ENCODE measurements around the gene YBX1.
A peak's percentile ranks its signal among the peaks of the same experiment; 100 is the strongest.

Gene YBX1

DNA sequence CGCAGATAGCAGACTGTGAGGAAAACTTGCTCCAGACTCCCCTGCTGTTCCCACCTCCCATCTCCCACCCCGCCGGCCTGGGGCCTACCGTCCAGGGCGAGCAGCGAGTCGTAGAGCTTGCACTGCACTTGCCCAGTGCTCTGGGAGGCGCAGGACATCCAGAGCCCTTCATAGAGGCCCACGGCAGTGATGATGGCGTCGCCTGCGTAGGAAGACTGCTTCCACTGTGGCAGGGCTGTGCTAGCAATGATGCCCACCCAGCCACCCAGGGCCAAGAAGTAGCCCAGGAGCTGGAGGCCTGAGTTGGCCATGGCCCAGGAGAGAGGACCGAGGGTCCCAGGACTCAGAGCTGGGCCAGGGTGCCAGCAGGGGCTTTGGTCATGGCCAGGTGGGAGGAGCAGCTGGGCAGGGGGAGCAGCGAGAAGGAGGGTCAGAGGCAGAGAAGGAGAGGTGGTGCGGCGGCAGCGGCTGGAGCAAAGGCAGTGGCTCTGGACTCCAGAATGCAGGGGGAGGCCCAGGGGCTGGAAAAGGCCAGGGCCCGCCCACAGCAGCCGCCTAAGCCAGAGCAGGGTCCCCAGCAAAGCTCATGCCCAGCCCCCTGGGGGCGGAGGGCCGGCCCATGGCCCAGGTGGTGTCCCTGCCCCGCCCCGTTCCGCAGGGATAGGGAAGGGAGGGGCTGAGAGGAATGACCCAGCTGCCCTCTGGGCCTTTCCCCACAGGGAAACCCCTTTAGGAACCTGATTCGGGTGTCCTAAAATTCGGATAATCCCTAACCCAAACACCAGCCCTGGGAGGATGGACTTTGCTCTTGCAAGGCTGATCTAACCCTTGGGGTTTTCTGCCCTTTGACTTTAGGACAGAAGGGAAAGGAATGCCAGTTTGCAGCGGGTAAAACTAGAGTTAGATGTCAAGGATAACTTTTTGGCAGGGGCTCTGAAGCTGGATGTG, 57.8 kb downstream of the YBX1 start, which contains the start of gene CLDN19:
Gene CLDN19 (minus strand): TSS at position 484 of the 948 bp plus-strand sequence. CDS start 173 bp downstream, at position 311.
- Histone ChIP-seq H3K27ac (ENCODE audit: insufficient read depth, low read depth, low read length, poor library complexity, severe bottlenecking) (peak within 1 kb of the TSS; percentile 83), H3K36me3 (ENCODE audit: control insufficient read depth, insufficient read depth, low read length) (no peaks in the 10 kb centered on the region), H3K4me1 (ENCODE audit: control insufficient read depth, insufficient read depth, low read length) (peaks cover 33% of the 10 kb centered on the region), H3K4me3 (ENCODE audit: insufficient read depth, low read depth, low read length) (peak within 1 kb of the TSS; percentile 25), H3K9me3 (ENCODE audit: control insufficient read depth, low read length) (no peaks in the 10 kb centered on the region), H3K27me3 (ENCODE audit: control insufficient read depth, insufficient read depth, low read length, poor library complexity, severe bottlenecking) (no peaks in the 10 kb centered on the region)
- 35 to 36% methylated on average over 27 of the region's 27 CpGs for WGBS, 2 experiments

DNA sequence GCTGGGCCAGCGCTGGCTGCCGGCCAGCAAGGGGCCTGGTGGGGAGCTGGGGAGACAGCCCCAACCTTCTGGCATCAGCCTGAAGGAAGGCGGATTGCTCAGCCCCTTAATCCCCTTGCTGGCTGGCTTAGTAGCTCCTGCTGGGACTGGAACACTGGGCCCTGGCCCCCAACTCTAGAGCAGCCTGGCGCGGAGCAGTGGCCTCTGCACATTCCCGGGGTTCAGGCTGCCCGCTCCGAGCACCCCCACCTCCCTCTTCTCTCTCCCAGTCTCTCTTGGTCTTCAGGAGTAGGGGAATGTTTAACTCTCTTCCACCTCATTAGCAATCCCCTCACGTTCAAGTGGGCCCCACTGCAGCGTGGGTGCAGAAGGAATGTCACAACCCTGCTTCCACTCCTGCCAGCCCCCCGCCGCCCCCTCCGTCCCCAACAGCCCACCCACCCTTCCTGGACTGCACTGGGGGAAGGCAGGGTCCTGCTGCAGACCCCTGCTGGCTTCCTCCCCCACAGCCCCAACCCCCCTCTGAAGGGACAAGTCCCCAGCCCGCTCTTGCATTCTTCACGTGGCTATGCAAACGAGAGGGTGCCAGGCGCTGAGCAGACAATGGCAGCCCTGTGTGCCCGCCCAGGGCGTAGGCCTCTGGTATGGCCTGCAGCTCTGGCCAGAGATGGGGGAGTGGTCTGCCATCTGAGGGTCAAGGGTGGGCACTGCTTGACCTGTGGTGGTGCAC, 58.8 kb downstream of the YBX1 start:
- peaks cover 5% of the 10 kb centered on the region for H3K36me3 ChIP-seq (ENCODE audit: control insufficient read depth, insufficient read depth, low read length)
- H3K27ac ChIP-seq (ENCODE audit: insufficient read depth, low read depth, low read length, poor library complexity, severe bottlenecking), result peak overlapping the region; percentile 83
- 49 to 55% methylated on average over 16 to 19 of the region's 19 CpGs for WGBS, 2 experiments
- H3K27me3 ChIP-seq (ENCODE audit: control insufficient read depth, insufficient read depth, low read length, poor library complexity, severe bottlenecking), result no peaks in the 10 kb centered on the region
- peaks cover 33% of the 10 kb centered on the region for H3K4me1 ChIP-seq (ENCODE audit: control insufficient read depth, insufficient read depth, low read length)
- no peak overlapping the region for H3K4me3 ChIP-seq (ENCODE audit: insufficient read depth, low read depth, low read length)
- H3K9me3 ChIP-seq (ENCODE audit: control insufficient read depth, low read length), result no peaks in the 10 kb centered on the region

DNA sequence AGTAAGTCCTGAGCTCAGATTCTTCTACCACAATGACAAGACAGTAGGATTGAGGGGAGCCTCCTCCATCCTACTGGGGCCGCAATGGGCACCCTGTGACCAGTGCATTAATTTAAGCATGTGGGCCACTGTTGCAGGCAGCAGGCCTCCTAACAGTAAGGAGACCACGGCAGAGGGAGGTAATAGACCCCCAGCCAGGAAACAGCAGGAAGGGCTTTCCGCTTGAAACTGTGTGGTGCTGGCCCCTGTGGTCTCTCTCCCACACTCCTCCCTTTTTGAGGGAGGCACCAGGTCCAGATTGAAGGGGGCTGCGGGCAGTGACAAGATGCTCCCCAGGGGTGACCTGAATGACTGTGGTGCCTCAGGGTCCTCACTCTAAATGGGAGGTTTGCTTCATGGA, 59.5 kb downstream of the YBX1 start:
- WGBS, 2 experiments, result 87 to 89% methylated on average over 4 of the region's 4 CpGs
- H3K27ac ChIP-seq (ENCODE audit: insufficient read depth, low read depth, low read length, poor library complexity, severe bottlenecking), result no peak overlapping the region
- H3K9me3 ChIP-seq (ENCODE audit: control insufficient read depth, low read length), result no peaks in the 10 kb centered on the region
- no peaks in the 10 kb centered on the region for H3K27me3 ChIP-seq (ENCODE audit: control insufficient read depth, insufficient read depth, low read length, poor library complexity, severe bottlenecking)
- H3K4me1 ChIP-seq (ENCODE audit: control insufficient read depth, insufficient read depth, low read length), result peaks cover 33% of the 10 kb centered on the region
- H3K4me3 ChIP-seq (ENCODE audit: insufficient read depth, low read depth, low read length), result no peak overlapping the region
- H3K36me3 ChIP-seq (ENCODE audit: control insufficient read depth, insufficient read depth, low read length), result peaks cover 12% of the 10 kb centered on the region

DNA sequence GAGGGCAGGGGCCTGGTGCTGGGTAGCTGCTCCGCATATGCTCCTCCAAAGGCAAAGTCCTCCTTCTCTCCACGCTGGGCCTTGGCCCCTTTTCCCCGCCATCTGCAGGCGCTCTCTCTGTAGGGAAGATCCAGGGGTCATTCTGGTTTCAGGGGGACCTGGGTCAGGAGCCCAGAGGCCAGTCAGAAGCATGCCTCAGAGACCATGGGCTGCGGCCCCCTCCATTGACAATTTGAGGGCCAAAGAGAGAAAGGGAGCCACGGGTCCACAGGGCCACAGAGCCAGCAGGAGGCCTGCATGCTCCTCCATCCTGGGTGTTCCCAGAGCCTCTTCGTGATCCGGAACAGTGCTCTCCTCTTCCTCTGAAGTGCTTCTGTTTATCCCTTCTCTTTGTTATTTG, 59.9 kb downstream of the YBX1 start:
- Histone ChIP-seq H3K4me1 (ENCODE audit: control insufficient read depth, insufficient read depth, low read length) (peaks cover 33% of the 10 kb centered on the region), H3K4me3 (ENCODE audit: insufficient read depth, low read depth, low read length) (no peak overlapping the region)
- WGBS, 2 experiments, result 92 to 95% methylated on average over 8 of the region's 8 CpGs

DNA sequence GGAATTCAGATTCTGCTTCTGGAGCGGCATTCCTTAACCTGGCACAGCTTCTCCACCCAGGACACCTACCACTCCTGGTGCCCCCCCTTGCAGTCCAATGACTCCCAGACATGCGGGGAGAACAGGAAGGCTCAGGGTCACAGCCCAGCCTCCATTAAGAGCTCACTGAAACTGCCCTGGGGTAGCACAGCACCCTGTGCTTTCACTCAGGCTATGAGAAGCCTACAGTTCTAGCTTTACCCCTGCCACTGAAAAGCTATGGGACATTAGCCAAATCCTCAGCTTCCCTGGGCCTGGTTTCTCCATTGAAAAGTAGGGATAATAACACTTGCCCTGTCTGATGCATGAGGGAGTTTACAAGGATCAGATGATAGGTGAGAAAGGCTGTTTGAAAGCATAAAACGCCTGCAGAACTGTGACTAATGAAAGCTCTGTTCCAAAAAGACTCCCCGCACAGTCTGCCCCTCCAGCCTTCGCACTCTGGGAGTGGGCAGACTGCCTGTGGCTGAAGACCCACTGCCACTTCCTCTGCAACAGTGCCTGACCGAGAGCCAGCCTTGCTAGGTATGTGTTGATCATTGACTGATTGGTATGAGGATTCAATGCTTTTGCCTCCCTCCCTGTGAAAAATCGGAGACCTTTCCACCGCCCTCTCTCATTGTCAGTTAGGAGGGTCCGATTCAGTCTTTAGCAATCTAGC, 60.5 kb downstream of the YBX1 start:
- no peaks in the 10 kb centered on the region for H3K27me3 ChIP-seq (ENCODE audit: control insufficient read depth, insufficient read depth, low read length, poor library complexity, severe bottlenecking)
- 91% methylated on average over 9 of the region's 9 CpGs for WGBS, 2 experiments
- H3K9me3 ChIP-seq (ENCODE audit: control insufficient read depth, low read length), result no peaks in the 10 kb centered on the region
- H3K27ac ChIP-seq (ENCODE audit: insufficient read depth, low read depth, low read length, poor library complexity, severe bottlenecking), result no peak overlapping the region
- H3K4me1 ChIP-seq (ENCODE audit: control insufficient read depth, insufficient read depth, low read length), result peaks cover 33% of the 10 kb centered on the region
- peaks cover 14% of the 10 kb centered on the region for H3K36me3 ChIP-seq (ENCODE audit: control insufficient read depth, insufficient read depth, low read length)
- no peak overlapping the region for H3K4me3 ChIP-seq (ENCODE audit: insufficient read depth, low read depth, low read length)

More for the DNA sequence above, 59.9 kb downstream of the YBX1 start:
- no peaks in the 10 kb centered on the region for H3K27me3 ChIP-seq (ENCODE audit: control insufficient read depth, insufficient read depth, low read length, poor library complexity, severe bottlenecking)
- no peaks in the 10 kb centered on the region for H3K9me3 ChIP-seq (ENCODE audit: control insufficient read depth, low read length)
- no peak overlapping the region for H3K27ac ChIP-seq (ENCODE audit: insufficient read depth, low read depth, low read length, poor library complexity, severe bottlenecking)
- H3K36me3 ChIP-seq (ENCODE audit: control insufficient read depth, insufficient read depth, low read length), result peaks cover 14% of the 10 kb centered on the region

DNA sequence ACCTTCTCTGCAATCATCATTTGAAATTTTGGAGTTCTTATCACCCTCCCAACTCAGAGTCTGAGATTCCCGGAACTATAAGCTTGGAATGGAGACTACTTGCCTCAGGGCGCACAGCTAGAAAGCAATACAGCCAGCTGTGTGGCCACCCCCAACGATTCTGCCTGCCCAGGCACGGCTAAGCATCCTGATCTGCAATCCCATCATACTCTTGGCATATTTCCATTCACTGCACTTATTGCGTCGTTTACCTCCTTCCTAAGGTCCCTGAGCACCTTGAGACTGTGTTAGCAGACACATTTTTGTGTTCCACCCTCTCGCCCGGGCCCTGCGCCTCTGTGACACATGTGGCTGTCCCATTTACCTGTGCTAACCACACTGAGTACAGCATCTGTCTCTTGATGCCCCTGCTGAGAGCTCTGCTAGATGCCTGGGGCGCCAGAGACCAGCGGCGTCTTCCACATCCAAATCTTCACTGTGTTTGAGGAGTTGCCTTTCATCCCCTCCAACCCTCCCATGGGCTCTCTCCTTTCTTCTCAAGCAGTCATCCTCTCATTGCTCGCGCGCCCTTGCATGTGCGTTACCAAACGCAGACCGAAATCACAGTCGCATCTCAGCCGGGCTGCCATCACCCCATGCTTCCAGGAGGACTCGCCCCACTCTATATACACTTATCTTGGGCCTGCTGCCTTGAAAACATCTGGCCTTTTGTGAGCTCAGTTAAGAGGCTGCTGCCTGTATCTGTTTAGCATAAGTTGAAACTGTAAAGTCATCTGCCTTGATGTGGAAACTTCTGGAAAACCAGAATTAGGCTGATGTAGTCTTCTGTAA, 61.3 kb downstream of the YBX1 start:
- H3K4me3 ChIP-seq (ENCODE audit: insufficient read depth, low read depth, low read length), result no peak overlapping the region

DNA sequence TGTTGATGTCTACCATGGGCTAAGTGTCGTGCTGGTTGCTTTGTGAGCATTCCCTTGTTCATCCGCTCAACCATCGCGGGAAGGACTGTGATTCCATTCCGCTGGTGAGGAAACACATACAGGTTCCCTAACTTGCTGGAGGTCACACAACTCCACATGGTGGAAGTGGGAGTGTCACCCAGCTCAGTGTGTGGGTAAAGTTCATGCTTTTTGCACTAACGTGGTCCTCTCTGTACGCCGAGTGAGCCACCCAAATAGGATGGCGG, 61.9 kb downstream of the YBX1 start:
- Histone ChIP-seq H3K4me1 (ENCODE audit: control insufficient read depth, insufficient read depth, low read length) (peaks cover 28% of the 10 kb centered on the region), H3K27me3 (ENCODE audit: control insufficient read depth, insufficient read depth, low read length, poor library complexity, severe bottlenecking) (no peaks in the 10 kb centered on the region), H3K27ac (ENCODE audit: insufficient read depth, low read depth, low read length, poor library complexity, severe bottlenecking) (no peak overlapping the region), H3K9me3 (ENCODE audit: control insufficient read depth, low read length) (no peaks in the 10 kb centered on the region), H3K4me3 (ENCODE audit: insufficient read depth, low read depth, low read length) (no peak overlapping the region), H3K36me3 (ENCODE audit: control insufficient read depth, insufficient read depth, low read length) (peaks cover 14% of the 10 kb centered on the region)
- WGBS, 2 experiments, result 96 to 97% methylated on average over 9 of the region's 9 CpGs

More for the DNA sequence above, 61.3 kb downstream of the YBX1 start:
- Histone ChIP-seq H3K9me3 (ENCODE audit: control insufficient read depth, low read length) (no peaks in the 10 kb centered on the region), H3K27me3 (ENCODE audit: control insufficient read depth, insufficient read depth, low read length, poor library complexity, severe bottlenecking) (no peaks in the 10 kb centered on the region), H3K27ac (ENCODE audit: insufficient read depth, low read depth, low read length, poor library complexity, severe bottlenecking) (no peak overlapping the region), H3K36me3 (ENCODE audit: control insufficient read depth, insufficient read depth, low read length) (peaks cover 14% of the 10 kb centered on the region), H3K4me1 (ENCODE audit: control insufficient read depth, insufficient read depth, low read length) (peaks cover 33% of the 10 kb centered on the region)
- 83 to 84% methylated on average over 21 of the region's 21 CpGs for WGBS, 2 experiments

DNA sequence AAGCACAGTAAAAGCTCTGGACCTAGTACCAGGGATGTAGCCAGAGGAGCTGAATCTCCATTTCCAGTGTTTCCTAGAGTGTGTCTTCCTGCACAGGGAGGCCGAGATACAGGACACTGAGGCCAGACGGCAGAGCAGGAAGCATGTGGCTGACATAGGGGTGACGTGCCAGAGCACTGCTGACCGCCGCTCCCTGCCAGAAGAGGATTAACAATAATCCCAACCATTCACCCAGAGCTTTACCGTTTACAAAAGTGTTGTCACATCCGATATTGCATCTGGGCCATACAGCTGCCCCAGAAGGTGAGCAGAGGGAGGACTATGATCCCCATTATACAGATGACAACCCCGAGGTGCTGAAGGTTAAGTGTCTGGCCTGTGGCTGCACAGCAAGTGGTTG, 63.6 kb downstream of the YBX1 start:
- Histone ChIP-seq H3K27ac (ENCODE audit: insufficient read depth, low read depth, low read length, poor library complexity, severe bottlenecking) (no peak overlapping the region), H3K4me3 (ENCODE audit: insufficient read depth, low read depth, low read length) (no peak overlapping the region), H3K9me3 (ENCODE audit: control insufficient read depth, low read length) (no peaks in the 10 kb centered on the region), H3K36me3 (ENCODE audit: control insufficient read depth, insufficient read depth, low read length) (peaks cover 24% of the 10 kb centered on the region), H3K4me1 (ENCODE audit: control insufficient read depth, insufficient read depth, low read length) (peaks cover 12% of the 10 kb centered on the region), H3K27me3 (ENCODE audit: control insufficient read depth, insufficient read depth, low read length, poor library complexity, severe bottlenecking) (no peaks in the 10 kb centered on the region)
- 96% methylated on average over 8 of the region's 8 CpGs for WGBS, 2 experiments

DNA sequence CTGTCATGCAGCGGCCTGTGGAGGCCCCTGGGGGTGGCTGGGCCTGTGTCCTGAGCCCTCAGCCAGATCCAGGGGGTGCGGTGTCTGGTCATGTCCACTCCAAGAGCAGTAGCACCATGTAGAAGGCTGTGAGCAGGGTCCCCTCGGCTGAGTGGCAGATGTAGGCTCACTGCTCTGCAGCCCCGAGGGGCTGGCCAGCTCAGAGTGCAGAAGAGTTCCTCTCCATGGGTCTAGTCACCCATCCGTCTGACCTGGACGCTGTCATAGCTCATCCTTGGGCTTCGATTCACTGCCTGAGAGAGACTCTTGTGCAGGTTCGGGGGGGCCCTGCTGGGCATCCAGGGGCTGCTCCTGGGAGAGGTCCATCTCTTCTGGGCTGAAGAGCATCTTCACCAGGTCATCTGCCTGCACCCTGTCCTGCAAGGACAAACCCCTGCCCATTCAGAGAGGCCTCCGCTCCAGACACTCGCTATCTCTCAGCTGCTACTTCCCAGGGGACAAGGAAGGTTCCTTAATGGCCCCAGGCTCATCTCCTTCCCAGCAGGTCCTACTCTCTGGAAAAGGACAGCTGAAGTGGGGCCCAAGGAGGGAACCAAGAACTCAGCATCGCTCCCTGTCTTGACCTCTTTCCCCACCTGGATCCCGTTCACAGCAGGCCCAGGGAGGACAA, 64.4 kb downstream of the YBX1 start:
- 95% methylated on average over 12 of the region's 12 CpGs for WGBS, 2 experiments
- Histone ChIP-seq H3K9me3 (ENCODE audit: control insufficient read depth, low read length) (no peaks in the 10 kb centered on the region), H3K27ac (ENCODE audit: insufficient read depth, low read depth, low read length, poor library complexity, severe bottlenecking) (no peak overlapping the region), H3K36me3 (ENCODE audit: control insufficient read depth, insufficient read depth, low read length) (peaks cover 25% of the 10 kb centered on the region), H3K4me1 (ENCODE audit: control insufficient read depth, insufficient read depth, low read length) (peaks cover 5% of the 10 kb centered on the region), H3K27me3 (ENCODE audit: control insufficient read depth, insufficient read depth, low read length, poor library complexity, severe bottlenecking) (no peaks in the 10 kb centered on the region), H3K4me3 (ENCODE audit: insufficient read depth, low read depth, low read length) (no peak overlapping the region)
